H1 (cell line): Measurements from ENCODE around the gene RPUSD4. TPM values are rescaled to one million over a fixed set of nuclear protein-coding genes. Genes with fewer than 3 reads are reported as not detected.

Source experiments
- CTCF ChIA-PET: fragments of 300-600 bp; sonication (Branson Sonifier 250); formaldehyde crosslinking; loops from one replicate; lab custom pipeline; 2021; ENCODE audit not compliant: partially characterized antibody; lab: Charles Lee
- POLR2A ChIA-PET: fragments of 300-600 bp; sonication (Branson Sonifier 250); formaldehyde crosslinking; loops from one replicate; lab custom pipeline; 2021; ENCODE audit warnings: inconsistent platforms; ENCODE audit not compliant: partially characterized antibody; lab: Charles Lee
- DNase-seq, 2 experiments: peaks; one replicate each; pipeline versions ENCODE4 v3.0.0 to v3.0.0-alpha.2; 2010 to 2022; ENCODE audit warnings: low spot score in 2 of 2, low read depth in 1 of 2, mixed read lengths in 1 of 2
- FAIRE-seq: peaks from 2 replicates; lab custom pipeline; 2011; peaks lifted over from hg19 to GRCh38; lab: Jason Lieb, UNC
- H2AFZ ChIP-seq: 2 replicates; pipeline ENCODE4 v1.8.1; 2012; ENCODE audit warnings: low read length, inconsistent platforms
- H2AK5ac ChIP-seq: 2 replicates; pipeline ENCODE4 v1.6.1; 2013; ENCODE audit warnings: low read depth, low read length
- H2BK120ac ChIP-seq: replicated peaks from 2 replicates; pipeline ENCODE3; 2013; ENCODE audit warnings: low read depth, low read length, inconsistent platforms
- H2BK12ac ChIP-seq: 2 replicates; pipeline ENCODE4 v1.6.1; 2013; ENCODE audit warnings: low read depth, low read length
- H2BK15ac ChIP-seq: 2 replicates; pipeline ENCODE4 v1.6.1; 2013; ENCODE audit warnings: low read length
- H2BK20ac ChIP-seq: 2 replicates; pipeline ENCODE4 v1.6.1; 2013; ENCODE audit warnings: low read length
- H2BK5ac ChIP-seq: 2 replicates; pipeline ENCODE4 v1.6.1; 2013; ENCODE audit warnings: low read depth, low read length
- H3K14ac ChIP-seq: 2 replicates; pipeline ENCODE4 v1.6.1; 2013; ENCODE audit warnings: inconsistent platforms; ENCODE audit not compliant: insufficient read length
- H3K18ac ChIP-seq: 2 replicates; pipeline ENCODE4 v1.6.1; 2013; ENCODE audit warnings: low read length; ENCODE audit errors: extremely low read depth
- H3K23ac ChIP-seq: 2 replicates; pipeline ENCODE4 v1.6.1; 2013; ENCODE audit warnings: inconsistent platforms; ENCODE audit not compliant: insufficient read length
- H3K23me2 ChIP-seq: 2 replicates; pipeline ENCODE4 v1.6.1; 2013; ENCODE audit warnings: low read depth, low read length
- H3K27ac ChIP-seq: 2 replicates; pipeline ENCODE4 v1.6.1; 2011; ENCODE audit warnings: low read depth, low read length, inconsistent platforms
- H3K27me3 ChIP-seq, 4 experiments: replicated peaks in 1 of 4; 1 replicate in 1 of 4; 2 replicates in 3 of 4; pipeline versions ENCODE4 v1.6.1 to v1.8.1; 2011 to 2013; ENCODE audit warnings: low read length in 3 of 4, mild to moderate bottlenecking in 3 of 4, inconsistent platforms in 2 of 4, mixed read lengths in 2 of 4, moderate library complexity in 1 of 4; ENCODE audit not compliant: control insufficient read depth in 3 of 4, insufficient read depth in 3 of 4; ENCODE audit errors: extremely low read depth in 1 of 4
- H3K36me3 ChIP-seq, 4 experiments: 2 replicates each; pipeline versions ENCODE4 v1.6.1 to v1.8.1; 2011 to 2013; ENCODE audit warnings: mild to moderate bottlenecking in 4 of 4, low read length in 3 of 4, moderate library complexity in 2 of 4, control low read depth in 1 of 4, inconsistent platforms in 1 of 4; ENCODE audit not compliant: insufficient read depth in 4 of 4, control insufficient read depth in 2 of 4
- H3K4ac ChIP-seq: replicated peaks from 2 replicates; pipeline ENCODE3; 2013; ENCODE audit warnings: low read length, low read depth, mixed read lengths, inconsistent platforms; ENCODE audit not compliant: insufficient read length
- H3K4me1 ChIP-seq, 4 experiments: replicated peaks in 1 of 4; 1 replicate in 1 of 4; 2 replicates in 3 of 4; pipeline versions ENCODE4 v1.6.1 to v1.8.1; 2011 to 2013; ENCODE audit warnings: low read length in 3 of 4, inconsistent platforms in 2 of 4, mixed read lengths in 1 of 4; ENCODE audit not compliant: insufficient read depth in 4 of 4, control insufficient read depth in 3 of 4
- H3K4me2 ChIP-seq, 2 experiments: 2 replicates each; pipeline versions ENCODE4 v1.6.1 to v1.8.1; 2011 to 2013; ENCODE audit warnings: low read depth in 2 of 2, low read length in 2 of 2, control low read depth in 1 of 2, inconsistent platforms in 1 of 2, mild to moderate bottlenecking in 1 of 2; ENCODE audit not compliant: insufficient read depth in 1 of 2
- H3K4me3 ChIP-seq, 4 experiments: fragments of 200-600, 300-600 bp in 1 of 4; sonication (generic), shearing (Covaris generic), sonication (Bioruptor Twin) in 1 of 4; 2 replicates each; pipeline versions ENCODE4 v1.5.1 to v1.8.1; 2011 to 2016; ENCODE audit warnings: low read length in 4 of 4, low read depth in 3 of 4, control low read depth in 2 of 4, inconsistent platforms in 2 of 4, mild to moderate bottlenecking in 2 of 4, mixed read lengths in 1 of 4, moderate library complexity in 1 of 4; ENCODE audit not compliant: insufficient read depth in 2 of 4; ENCODE audit errors: extremely low read depth in 1 of 4
- H3K56ac ChIP-seq: replicated peaks from 2 replicates; pipeline ENCODE3; 2013; ENCODE audit warnings: low read depth, mild to moderate bottlenecking, mixed read lengths, low read length, inconsistent platforms; ENCODE audit not compliant: insufficient read length
- H3K79me1 ChIP-seq: 2 replicates; pipeline ENCODE4 v1.6.1; 2013; ENCODE audit warnings: low read depth, low read length, control low read depth
- H3K79me2 ChIP-seq, 2 experiments: 2 replicates each; pipeline versions ENCODE4 v1.6.1 to v1.8.1; 2012 to 2013; ENCODE audit warnings: low read length in 2 of 2, mild to moderate bottlenecking in 2 of 2, inconsistent platforms in 1 of 2; ENCODE audit not compliant: insufficient read depth in 2 of 2, control insufficient read depth in 1 of 2
- H3K9ac ChIP-seq, 4 experiments: replicated peaks in 1 of 4; 1 replicate in 1 of 4; 2 replicates in 3 of 4; pipeline versions ENCODE4 v1.6.1 to v1.8.1; 2011 to 2013; ENCODE audit warnings: low read depth in 3 of 4, low read length in 3 of 4, control low read depth in 2 of 4, mild to moderate bottlenecking in 2 of 4, moderate library complexity in 2 of 4, inconsistent platforms in 1 of 4; ENCODE audit errors: extremely low read depth in 1 of 4
- H3K9me3 ChIP-seq, 2 experiments: 2 replicates each; pipeline versions ENCODE4 v1.6.1 to v1.8.1; 2012 to 2013; ENCODE audit warnings: mild to moderate bottlenecking in 2 of 2, moderate library complexity in 2 of 2, control low read depth in 1 of 2, inconsistent platforms in 1 of 2, low read depth in 1 of 2, low read length in 1 of 2, mixed read lengths in 1 of 2; ENCODE audit not compliant: insufficient read depth in 2 of 2
- H4K20me1 ChIP-seq, 2 experiments: replicated peaks in 1 of 2; 2 replicates each; pipeline versions ENCODE3 to v1.8.1; 2011 to 2013; ENCODE audit warnings: inconsistent platforms in 2 of 2, low read length in 2 of 2, mild to moderate bottlenecking in 1 of 2; ENCODE audit not compliant: insufficient read depth in 2 of 2, control insufficient read depth in 1 of 2
- H4K5ac ChIP-seq: 2 replicates; pipeline ENCODE4 v1.6.1; 2013; ENCODE audit warnings: low read length, low read depth, mixed read lengths, inconsistent platforms; ENCODE audit not compliant: insufficient read length
- H4K8ac ChIP-seq: 2 replicates; pipeline ENCODE4 v1.8.0; 2013; ENCODE audit warnings: mild to moderate bottlenecking, moderate library complexity, low read length, inconsistent platforms; ENCODE audit not compliant: insufficient read depth; ENCODE audit errors: extremely low read depth
- H4K91ac ChIP-seq: replicated peaks from 2 replicates; pipeline ENCODE3; 2013; ENCODE audit warnings: low read length, mixed read lengths, inconsistent platforms; ENCODE audit not compliant: insufficient read length
- CHD2 ChIP-seq: IDR thresholded peaks from 2 replicates; pipeline ENCODE4 v1.6.1; 2012; ENCODE audit warnings: low read length, improper control_type of control experiment
- RAD21 ChIP-seq, 2 experiments: IDR thresholded peaks in 1 of 2; conservative IDR thresholded peaks in 1 of 2; 2 replicates each; pipeline ENCODE4 v1.6.1; 2011; ENCODE audit warnings: low read depth in 2 of 2, low read length in 2 of 2, improper control_type of control experiment in 1 of 2, inconsistent platforms in 1 of 2, mild to moderate bottlenecking in 1 of 2, moderate library complexity in 1 of 2
- WGBS, 2 experiments: shearing (Covaris generic) in 1 of 2; methylation state at CpG; one replicate each; pipeline versions ENCODE4 v1.1.6 to v1.1.7; 2013 to 2015; ENCODE audit warnings: low lambda C conversion rate in 2 of 2, mixed read lengths in 2 of 2, inconsistent platforms in 1 of 2, low coverage in 1 of 2, missing lambda C conversion rate in 1 of 2; ENCODE audit not compliant: insufficient replicate concordance in 2 of 2, insufficient coverage in 1 of 2, insufficient read length in 1 of 2; ENCODE audit errors: extremely low coverage in 1 of 2, missing lambda C conversion rate in 1 of 2; 5-methylcytosine and 5-hydroxymethylcytosine counted together
- polyA plus RNA-seq, 7 experiments: library from polyadenylated mRNA; depleted of rRNA in 3 of 7; stranded (reverse) in 5 of 7; unstranded in 2 of 7; fragments of >200 nt in 5 of 7; fragments of 200-250 nt in 2 of 7; gene quantifications; 1 replicate in 5 of 7; 2 replicates in 1 of 7; 4 replicates in 1 of 7; pipeline versions ENCODE4 v1.2.1 to v1.2.3, GENCODE V29; 2011 to 2013; ENCODE audit warnings: missing spikeins in 2 of 7, mixed read lengths in 2 of 7
- total RNA-seq: library from RNA; stranded (reverse); fragmentation: NEBNext Ultra II Directional; extraction: Animal tissue kit (Norgen Biotek cat#: 25700); gene quantifications from 2 replicates; pipeline ENCODE4 v1.2.1, GENCODE V29; 2021
- TF ChIP-seq, protein P1 (sequence below), 3 experiments: IDR thresholded peaks; 1 replicate in 2 of 3; 2 replicates in 1 of 3; pipeline versions ENCODE4 v1.5.1 to v1.6.1; 2011; ENCODE audit warnings: low read length in 3 of 3, mild to moderate bottlenecking in 3 of 3, inconsistent platforms in 2 of 3, low read depth in 1 of 3, moderate library complexity in 1 of 3; ENCODE audit not compliant: insufficient read depth in 1 of 3; ENCODE audit errors: control extremely low read depth in 1 of 3

Gene RPUSD4
- total and polyA plus RNA-seq, 2 of the 8 experiments (the other 6 are each of a cell fraction or from before 2014, with no cell fraction given), result 36.1 to 50.7 TPM

DNA sequence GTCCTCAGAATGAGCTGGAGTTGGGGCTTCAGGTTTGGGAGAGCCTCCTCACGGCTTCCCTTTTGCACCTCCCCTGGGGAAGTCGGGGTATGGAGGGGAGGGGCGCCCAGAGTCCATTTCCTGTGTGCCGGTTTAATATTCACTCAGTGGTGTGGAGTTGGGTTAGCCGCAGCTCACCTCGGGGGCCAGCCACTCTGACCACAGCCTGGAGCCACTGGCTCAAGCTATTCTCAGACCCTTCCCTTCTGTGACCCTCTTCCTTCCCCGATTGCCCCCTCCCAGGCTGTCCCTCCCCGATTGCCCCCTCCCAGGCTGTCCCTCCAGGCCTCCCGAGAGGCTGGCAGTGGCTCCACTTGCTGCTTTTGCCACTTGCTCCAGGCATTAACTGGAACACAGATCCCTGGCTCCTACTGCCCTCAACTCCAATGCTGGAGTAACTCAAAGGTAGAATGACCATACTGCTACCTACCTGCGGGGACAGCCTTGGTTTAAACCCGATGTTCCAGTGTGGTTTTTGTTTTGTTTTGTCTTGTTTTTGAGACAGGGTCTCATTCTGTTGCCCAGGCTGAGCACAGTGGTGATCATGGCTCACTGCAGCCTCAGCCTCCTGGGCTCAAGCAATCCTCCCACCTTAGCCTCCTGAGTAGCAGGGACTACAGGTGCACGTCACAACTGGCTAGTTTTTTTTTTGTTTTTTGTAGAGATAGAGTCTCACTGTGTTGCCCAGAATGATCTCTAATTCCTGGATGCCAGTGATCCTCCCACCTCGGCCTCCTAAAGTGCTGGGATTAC is 29.3 kb downstream of the RPUSD4 start:
- TF ChIP-seq RAD21 (IDR thresholded peaks at IDR 0.05 in 1 of 2, conservative IDR thresholded peaks at IDR 0.05 in 1 of 2; ENCODE audit: low read depth in 2 of 2, low read length in 2 of 2) (peak in 1 of 2 experiments; percentile 29; a peak in 1 of 4 replicates), CHD2 (no peak)
- TF ChIP-seq, protein P1, sequence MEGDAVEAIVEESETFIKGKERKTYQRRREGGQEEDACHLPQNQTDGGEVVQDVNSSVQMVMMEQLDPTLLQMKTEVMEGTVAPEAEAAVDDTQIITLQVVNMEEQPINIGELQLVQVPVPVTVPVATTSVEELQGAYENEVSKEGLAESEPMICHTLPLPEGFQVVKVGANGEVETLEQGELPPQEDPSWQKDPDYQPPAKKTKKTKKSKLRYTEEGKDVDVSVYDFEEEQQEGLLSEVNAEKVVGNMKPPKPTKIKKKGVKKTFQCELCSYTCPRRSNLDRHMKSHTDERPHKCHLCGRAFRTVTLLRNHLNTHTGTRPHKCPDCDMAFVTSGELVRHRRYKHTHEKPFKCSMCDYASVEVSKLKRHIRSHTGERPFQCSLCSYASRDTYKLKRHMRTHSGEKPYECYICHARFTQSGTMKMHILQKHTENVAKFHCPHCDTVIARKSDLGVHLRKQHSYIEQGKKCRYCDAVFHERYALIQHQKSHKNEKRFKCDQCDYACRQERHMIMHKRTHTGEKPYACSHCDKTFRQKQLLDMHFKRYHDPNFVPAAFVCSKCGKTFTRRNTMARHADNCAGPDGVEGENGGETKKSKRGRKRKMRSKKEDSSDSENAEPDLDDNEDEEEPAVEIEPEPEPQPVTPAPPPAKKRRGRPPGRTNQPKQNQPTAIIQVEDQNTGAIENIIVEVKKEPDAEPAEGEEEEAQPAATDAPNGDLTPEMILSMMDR (IDR thresholded peaks at IDR 0.05; ENCODE audit: control extremely low read depth in 1 of 3, insufficient read depth in 1 of 3, low read depth in 1 of 3, low read length in 3 of 3), result peak in 1 of 3 experiments; percentile 23; a peak in 1 of 4 replicates
- no peak overlapping the region for H3K4ac ChIP-seq
- no peak overlapping the region for H3K4me3 ChIP-seq
- ChIA-PET CTCF (interaction anchor here (0.7 to 2.6 kb wide), 6 partner anchors 10 to 257 kb away, joined by 3 to 11 read pairs (median 4); no protein-coding TSS in a partner anchor), POLR2A (interaction anchor here (0.6 to 1.4 kb wide), 3 partner anchors 12 to 279 kb away, joined by 3 read pairs; partner anchors contain the start of gene PUS3)
- no peak overlapping the region for H2AFZ ChIP-seq
- H3K79me1 ChIP-seq, result no peaks in the 10 kb centered on the region
- H3K18ac ChIP-seq, result no peak overlapping the region
- no peak overlapping the region for H2BK15ac ChIP-seq
- peaks cover 0 to 2% (median 0%) of the 10 kb centered on the region in 4 experiments; a peak in 1 of 7 replicates for H3K4me1 ChIP-seq
- DNase-seq (no peak), FAIRE-seq (no peak)
- WGBS, 2 experiments, result 76% methylated on average over 10 of the region's 13 CpGs; no CpG with 5 or more reads in 1 of the 2 experiments
- H2BK5ac ChIP-seq, result no peak overlapping the region
- no peak overlapping the region for H3K9ac ChIP-seq
- no peaks in the 10 kb centered on the region for H3K79me2 ChIP-seq
- no peak overlapping the region for H3K56ac ChIP-seq
- no peak overlapping the region for H2BK20ac ChIP-seq
- H3K36me3 ChIP-seq, result no peaks in the 10 kb centered on the region
- H3K23me2 ChIP-seq, result no peaks in the 10 kb centered on the region
- no peak overlapping the region for H4K91ac ChIP-seq
- no peak overlapping the region for H2AK5ac ChIP-seq
- H3K4me2 ChIP-seq, result no peak overlapping the region
- no peak overlapping the region for H3K14ac ChIP-seq
- H2BK120ac ChIP-seq, result no peak overlapping the region
- H3K23ac ChIP-seq, result no peak overlapping the region
- H2BK12ac ChIP-seq, result no peak overlapping the region
- no peaks in the 10 kb centered on the region for H3K27me3 ChIP-seq
- no peak overlapping the region for H4K5ac ChIP-seq
- no peaks in the 10 kb centered on the region for H3K9me3 ChIP-seq
- no peak overlapping the region for H3K27ac ChIP-seq
- H4K8ac ChIP-seq, result no peak overlapping the region
- H4K20me1 ChIP-seq, result peaks cover 0 to 1% of the 10 kb centered on the region in 2 experiments
